Nephron (organoid): ENCODE measurements around the gene GPC5.

Experiments used
- H3K27ac Mint-ChIP-seq, 3 experiments: 2 replicates each; pipeline ENCODE4 v1.8.0; 2020; ENCODE audit warnings: mixed read lengths in 3 of 3, mild to moderate bottlenecking in 2 of 3, moderate library complexity in 1 of 3
- H3K27me3 Mint-ChIP-seq: 2 replicates; pipeline ENCODE4 v1.8.0; 2021; ENCODE audit warnings: low read depth, mild to moderate bottlenecking, moderate library complexity, mixed read lengths
- H3K36me3 Mint-ChIP-seq: 2 replicates; pipeline ENCODE4 v1.8.0; 2020; ENCODE audit warnings: low read depth, mixed read lengths
- H3K4me1 Mint-ChIP-seq: 2 replicates; pipeline ENCODE4 v1.8.0; 2020; ENCODE audit warnings: mixed read lengths
- H3K4me3 Mint-ChIP-seq, 3 experiments: 2 replicates each; pipeline ENCODE4 v1.8.0; 2020; ENCODE audit warnings: mild to moderate bottlenecking in 3 of 3, mixed read lengths in 3 of 3, moderate library complexity in 2 of 3
- H3K9me3 Mint-ChIP-seq: 2 replicates; pipeline ENCODE4 v1.8.0; 2020; ENCODE audit warnings: mixed read lengths
- TF ChIP-seq, protein P1 (sequence below), 3 experiments: fragments of 200-600 bp; sonication (generic); IDR thresholded peaks; one replicate each; pipeline ENCODE4 v1.5.0; 2021; ENCODE audit warnings: antibody characterized with exemption in 3 of 3; ENCODE audit not compliant: unreplicated experiment in 3 of 3

The GPC5 gene

DNA sequence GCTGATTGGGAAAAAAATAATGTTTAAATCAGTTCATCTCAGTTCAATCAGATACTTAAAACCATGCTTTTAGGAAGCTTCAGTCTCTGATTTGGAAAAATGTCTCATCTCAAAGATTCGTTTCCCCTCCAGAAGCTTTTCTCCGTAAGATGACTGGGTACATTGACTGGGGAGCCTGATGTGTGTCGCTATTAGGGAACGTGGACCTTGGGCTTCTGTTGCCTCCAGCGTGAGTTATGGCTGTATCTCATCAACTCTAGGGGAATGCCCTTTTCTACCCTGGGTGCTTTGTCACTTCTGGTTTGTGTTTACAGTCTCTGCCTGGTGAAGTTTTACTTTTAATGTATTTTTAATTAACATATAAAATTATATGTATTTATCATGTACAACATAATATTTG is 1192.7 kb downstream of the GPC5 start:
- Mint-ChIP-seq H3K36me3 (no peaks in the 10 kb centered on the region), H3K4me1 (no peaks in the 10 kb centered on the region), H3K27me3 (no peaks in the 10 kb centered on the region), H3K27ac (no peak overlapping the region), H3K4me3 (no peak overlapping the region), H3K9me3 (no peaks in the 10 kb centered on the region)
- TF ChIP-seq, protein P1, sequence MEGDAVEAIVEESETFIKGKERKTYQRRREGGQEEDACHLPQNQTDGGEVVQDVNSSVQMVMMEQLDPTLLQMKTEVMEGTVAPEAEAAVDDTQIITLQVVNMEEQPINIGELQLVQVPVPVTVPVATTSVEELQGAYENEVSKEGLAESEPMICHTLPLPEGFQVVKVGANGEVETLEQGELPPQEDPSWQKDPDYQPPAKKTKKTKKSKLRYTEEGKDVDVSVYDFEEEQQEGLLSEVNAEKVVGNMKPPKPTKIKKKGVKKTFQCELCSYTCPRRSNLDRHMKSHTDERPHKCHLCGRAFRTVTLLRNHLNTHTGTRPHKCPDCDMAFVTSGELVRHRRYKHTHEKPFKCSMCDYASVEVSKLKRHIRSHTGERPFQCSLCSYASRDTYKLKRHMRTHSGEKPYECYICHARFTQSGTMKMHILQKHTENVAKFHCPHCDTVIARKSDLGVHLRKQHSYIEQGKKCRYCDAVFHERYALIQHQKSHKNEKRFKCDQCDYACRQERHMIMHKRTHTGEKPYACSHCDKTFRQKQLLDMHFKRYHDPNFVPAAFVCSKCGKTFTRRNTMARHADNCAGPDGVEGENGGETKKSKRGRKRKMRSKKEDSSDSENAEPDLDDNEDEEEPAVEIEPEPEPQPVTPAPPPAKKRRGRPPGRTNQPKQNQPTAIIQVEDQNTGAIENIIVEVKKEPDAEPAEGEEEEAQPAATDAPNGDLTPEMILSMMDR (IDR thresholded peaks at IDR 0.05; ENCODE audit: unreplicated experiment in 3 of 3): no peak

GRCh38 chr13:92592757-92593156 is 1194.3 kb downstream of the GPC5 start:
- Mint-ChIP-seq H3K27ac (no peak overlapping the region), H3K9me3 (no peaks in the 10 kb centered on the region)

GRCh38 chr13:92602560-92602959 is 1204.1 kb downstream of the GPC5 start:
- Mint-ChIP-seq H3K4me3 (no peak overlapping the region), H3K36me3 (no peaks in the 10 kb centered on the region), H3K27me3 (no peaks in the 10 kb centered on the region), H3K9me3 (no peaks in the 10 kb centered on the region), H3K27ac (no peak overlapping the region), H3K4me1 (no peaks in the 10 kb centered on the region)
- TF ChIP-seq, protein P1 (IDR thresholded peaks at IDR 0.05; ENCODE audit: unreplicated experiment in 3 of 3): no peak

More at GRCh38 chr13:92592757-92593156, 1194.3 kb downstream of the GPC5 start:
- H3K4me1 Mint-ChIP-seq: no peaks in the 10 kb centered on the region
- no peaks in the 10 kb centered on the region for H3K36me3 Mint-ChIP-seq
- H3K4me3 Mint-ChIP-seq: no peak overlapping the region
- TF ChIP-seq, protein P1 (IDR thresholded peaks at IDR 0.05; ENCODE audit: unreplicated experiment in 3 of 3): no peak
- H3K27me3 Mint-ChIP-seq: no peaks in the 10 kb centered on the region

DNA sequence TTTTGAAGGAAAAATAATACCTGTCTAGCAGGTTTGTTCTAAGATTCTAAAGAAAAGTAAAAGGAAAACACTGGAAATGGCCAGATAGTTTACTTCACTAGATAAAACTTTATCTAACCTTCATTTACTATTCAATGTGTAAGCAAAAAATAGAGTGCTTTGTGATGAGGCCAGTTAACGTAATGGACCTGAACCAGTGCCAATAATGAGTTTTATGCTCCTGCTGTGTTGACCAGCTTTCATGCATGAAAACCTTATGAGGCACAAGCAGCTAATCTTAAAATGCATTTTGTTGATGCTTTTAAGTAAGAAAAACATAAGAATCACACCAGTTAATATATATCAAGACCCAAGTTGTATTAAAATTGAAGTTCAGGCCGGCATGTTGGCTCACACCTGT is 1211.0 kb downstream of the GPC5 start:
- H3K27me3 Mint-ChIP-seq: no peaks in the 10 kb centered on the region
- H3K9me3 Mint-ChIP-seq: no peaks in the 10 kb centered on the region
- H3K36me3 Mint-ChIP-seq: no peaks in the 10 kb centered on the region
- H3K4me3 Mint-ChIP-seq: no peak overlapping the region
- TF ChIP-seq, protein P1 (IDR thresholded peaks at IDR 0.05; ENCODE audit: unreplicated experiment in 3 of 3): no peak
- H3K4me1 Mint-ChIP-seq: no peaks in the 10 kb centered on the region
- H3K27ac Mint-ChIP-seq: no peak overlapping the region

DNA sequence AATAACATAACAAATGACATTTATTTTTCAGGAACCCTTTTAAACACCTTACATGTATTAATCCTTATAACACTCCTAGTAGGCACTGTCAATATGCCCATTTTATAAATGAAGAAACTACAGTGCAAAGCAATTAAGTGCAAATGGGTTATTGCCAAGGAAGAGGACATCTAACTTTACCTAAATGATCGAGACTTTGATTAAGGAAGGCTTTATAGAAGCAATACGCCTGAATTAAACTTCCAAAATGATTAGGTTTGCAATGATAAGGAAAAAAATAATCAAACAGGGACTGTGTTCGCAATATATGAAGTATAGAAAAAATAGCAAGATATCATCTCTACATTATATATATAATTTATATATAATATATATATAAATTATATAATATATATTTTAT is 1214.5 kb downstream of the GPC5 start:
- TF ChIP-seq, protein P1 (IDR thresholded peaks at IDR 0.05; ENCODE audit: unreplicated experiment in 3 of 3): no peak
- H3K36me3 Mint-ChIP-seq: no peaks in the 10 kb centered on the region
- no peaks in the 10 kb centered on the region for H3K27me3 Mint-ChIP-seq
- H3K27ac Mint-ChIP-seq: no peak overlapping the region
- no peaks in the 10 kb centered on the region for H3K4me1 Mint-ChIP-seq
- no peaks in the 10 kb centered on the region for H3K9me3 Mint-ChIP-seq
- no peak overlapping the region for H3K4me3 Mint-ChIP-seq

- no peak overlapping the region for H3K4me3 Mint-ChIP-seq
- H3K27ac Mint-ChIP-seq: no peak overlapping the region
- TF ChIP-seq, protein P1 (IDR thresholded peaks at IDR 0.05; ENCODE audit: unreplicated experiment in 3 of 3): no peak
- H3K27me3 Mint-ChIP-seq: no peaks in the 10 kb centered on the region
- H3K36me3 Mint-ChIP-seq: no peaks in the 10 kb centered on the region
- H3K4me1 Mint-ChIP-seq: no peaks in the 10 kb centered on the region
- no peaks in the 10 kb centered on the region for H3K9me3 Mint-ChIP-seq
These were observed 1215.5 kb downstream of the GPC5 start for GRCh38 chr13:92613921-92614320.
